Karpas-422 (cell line): Measurements from ENCODE around the gene NRXN3. TPM values are rescaled to one million over a fixed set of nuclear protein-coding genes. Genes with fewer than 3 reads are reported as not detected.
A peak's percentile ranks its signal among the peaks of the same experiment; 100 is the strongest.

Experiments used
- DNase-seq: peaks from one replicate; pipeline ENCODE4 v3.0.0-alpha.2; 2015
- H2AFZ ChIP-seq: fragments of 200-600 bp; sonication (generic); 2 replicates; pipeline ENCODE4 v1.6.1; 2014; ENCODE audit warnings: antibody characterized with exemption, low read length, mixed read lengths
- H3K27ac ChIP-seq: fragments of 200-600 bp; sonication (generic); 2 replicates; pipeline ENCODE4 v1.5.1; 2014; ENCODE audit warnings: mild to moderate bottlenecking, low read length, moderate library complexity
- H3K27me3 ChIP-seq: fragments of 200-600 bp; sonication (generic); 2 replicates; pipeline ENCODE4 v1.6.1; 2014; ENCODE audit warnings: low read length, mixed read lengths
- H3K36me3 ChIP-seq: fragments of 200-600 bp; sonication (generic); 2 replicates; pipeline ENCODE4 v1.6.1; 2014; ENCODE audit warnings: low read length, mixed read lengths; ENCODE audit not compliant: insufficient read depth
- H3K4me1 ChIP-seq: fragments of 200-600 bp; sonication (generic); 2 replicates; pipeline ENCODE4 v1.6.1; 2014; ENCODE audit warnings: mild to moderate bottlenecking, low read length, mixed read lengths
- H3K4me2 ChIP-seq: fragments of 200-600 bp; sonication (generic); 2 replicates; pipeline ENCODE4 v1.6.1; 2014; ENCODE audit warnings: low read length, low read depth, mild to moderate bottlenecking; ENCODE audit not compliant: poor library complexity, severe bottlenecking
- H3K4me3 ChIP-seq: fragments of 200-600 bp; sonication (generic); 2 replicates; pipeline ENCODE4 v1.5.1; 2014; ENCODE audit warnings: mild to moderate bottlenecking, antibody characterized with exemption, low read length, mixed read lengths
- H3K79me2 ChIP-seq: fragments of 200-600 bp; sonication (generic); 2 replicates; pipeline ENCODE4 v1.6.1; 2014; ENCODE audit warnings: mild to moderate bottlenecking, low read length, mixed read lengths
- H3K9ac ChIP-seq: fragments of 200-600 bp; sonication (generic); 2 replicates; pipeline ENCODE4 v1.6.0; 2014; ENCODE audit warnings: low read length
- H3K9me2 ChIP-seq: fragments of 200-600 bp; sonication (generic), shearing (Covaris generic); replicated peaks from 2 replicates; pipeline ENCODE4 v1.6.0; 2014; ENCODE audit warnings: mild to moderate bottlenecking, low read length, moderate library complexity; ENCODE audit not compliant: insufficient read depth
- H3K9me3 ChIP-seq: fragments of 300-700, 200-600 bp; sonication (generic); 2 replicates; pipeline ENCODE4 v1.6.1; 2014; ENCODE audit warnings: low read length, mixed read lengths
- H4K20me1 ChIP-seq: fragments of 200-600 bp; sonication (generic); 2 replicates; pipeline ENCODE4 v1.6.1; 2014; ENCODE audit warnings: mild to moderate bottlenecking, antibody characterized with exemption, low read length, low read depth; ENCODE audit not compliant: insufficient read depth
- total RNA-seq: library from RNA; depleted of rRNA; stranded (reverse); fragments of >200 nt; shearing (Covaris generic); gene quantifications from 2 replicates; pipeline ENCODE4 v1.2.3, GENCODE V29; 2014; ENCODE audit warnings: low replicate concordance

NRXN3 gene
- total RNA-seq, 1 experiment from 2014 or later, result not detected

DNA sequence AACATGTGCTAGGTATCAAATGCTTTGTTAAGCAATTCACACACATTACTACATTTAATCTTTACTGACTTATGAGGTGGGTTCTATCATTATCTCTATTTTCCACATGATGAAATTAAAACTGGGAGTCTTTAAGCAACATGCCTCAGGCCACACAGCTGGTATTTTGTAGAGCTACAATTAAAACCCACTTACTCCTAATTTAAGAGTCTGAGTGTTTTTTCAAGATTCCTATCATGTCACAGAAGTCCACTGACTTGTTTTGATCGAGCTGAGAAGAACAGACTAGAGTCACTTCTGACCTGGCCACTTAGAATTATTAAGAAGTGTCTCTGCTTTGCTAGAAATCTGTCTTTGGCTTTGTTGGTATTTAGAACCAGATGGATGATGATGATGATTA is 670.7 kb downstream of the NRXN3 start:
- Histone ChIP-seq H3K4me2 (no peak overlapping the region), H3K27me3 (no peaks in the 10 kb centered on the region), H3K9me2 (no peaks in the 10 kb centered on the region), H2AFZ (no peak overlapping the region), H3K79me2 (no peaks in the 10 kb centered on the region), H3K9me3 (no peaks in the 10 kb centered on the region), H3K4me1 (no peaks in the 10 kb centered on the region), H3K36me3 (no peaks in the 10 kb centered on the region), H4K20me1 (no peaks in the 10 kb centered on the region), H3K27ac (no peak overlapping the region), H3K9ac (no peak overlapping the region), H3K4me3 (no peak overlapping the region)
- no peak for DNase-seq

DNA sequence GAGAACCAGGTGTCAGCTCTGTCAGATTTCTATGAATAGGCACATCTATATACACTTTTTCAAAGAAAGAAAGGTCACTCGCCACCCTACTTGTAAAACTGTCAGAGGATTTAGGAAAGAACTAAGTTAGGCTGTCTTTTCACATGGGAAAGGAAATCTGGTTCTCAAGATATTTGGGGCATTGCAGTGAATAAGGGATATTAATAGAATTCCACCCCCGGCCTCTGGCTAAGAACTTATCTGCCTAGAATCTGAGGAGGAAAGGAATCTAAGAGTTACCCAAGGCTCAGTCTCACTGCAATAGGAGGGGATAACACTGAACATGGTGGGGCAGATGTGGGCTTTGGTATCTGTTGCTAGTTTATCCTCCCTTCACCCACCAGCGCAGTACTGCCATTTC is 677.6 kb downstream of the NRXN3 start:
- Histone ChIP-seq H3K27ac (no peak overlapping the region), H3K9ac (no peak overlapping the region), H3K4me2 (no peak overlapping the region), H3K27me3 (no peaks in the 10 kb centered on the region), H3K4me3 (no peak overlapping the region), H4K20me1 (no peaks in the 10 kb centered on the region), H3K36me3 (no peaks in the 10 kb centered on the region), H3K79me2 (no peaks in the 10 kb centered on the region), H3K9me3 (no peaks in the 10 kb centered on the region), H2AFZ (no peak overlapping the region), H3K4me1 (no peaks in the 10 kb centered on the region), H3K9me2 (no peaks in the 10 kb centered on the region)
- no peak for DNase-seq

DNA sequence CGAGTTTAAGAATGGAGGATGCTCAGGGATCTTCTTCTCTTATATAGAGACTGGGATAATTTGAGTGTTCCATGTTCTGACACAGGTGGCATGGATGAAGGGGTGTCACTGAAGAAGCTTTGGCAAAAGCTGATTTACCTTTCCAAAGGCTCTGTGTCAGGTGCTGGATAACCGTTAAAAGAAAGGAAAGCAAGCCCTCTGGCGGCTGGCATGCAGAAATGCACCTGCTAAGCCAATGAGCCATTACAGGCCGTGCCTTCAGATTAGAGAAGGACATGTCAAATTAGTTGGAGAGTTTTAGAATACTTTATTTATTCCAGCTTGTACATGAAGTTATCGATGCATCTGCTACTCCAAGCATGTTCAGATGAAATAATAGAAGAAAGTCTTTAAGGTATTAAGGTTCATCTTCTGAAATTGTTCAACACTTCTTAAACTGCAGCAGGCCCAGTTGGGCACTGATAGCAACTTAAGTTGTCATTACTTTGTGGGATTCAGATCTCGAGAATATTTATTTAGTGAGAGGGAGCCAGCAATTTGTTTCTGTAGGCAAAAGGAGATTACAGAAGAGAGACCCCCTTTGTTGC is 678.2 kb downstream of the NRXN3 start:
- no peaks in the 10 kb centered on the region for H3K9me3 ChIP-seq
- no peak overlapping the region for H3K27ac ChIP-seq
- H2AFZ ChIP-seq, result no peak overlapping the region
- no peaks in the 10 kb centered on the region for H3K79me2 ChIP-seq
- no peak overlapping the region for H3K4me3 ChIP-seq
- H3K4me1 ChIP-seq, result no peaks in the 10 kb centered on the region
- no peak overlapping the region for H3K9ac ChIP-seq
- H3K9me2 ChIP-seq, result no peaks in the 10 kb centered on the region
- no peaks in the 10 kb centered on the region for H3K27me3 ChIP-seq
- no peaks in the 10 kb centered on the region for H3K36me3 ChIP-seq
- DNase-seq, result peak; percentile 84
- no peak overlapping the region for H3K4me2 ChIP-seq
- no peaks in the 10 kb centered on the region for H4K20me1 ChIP-seq

DNA sequence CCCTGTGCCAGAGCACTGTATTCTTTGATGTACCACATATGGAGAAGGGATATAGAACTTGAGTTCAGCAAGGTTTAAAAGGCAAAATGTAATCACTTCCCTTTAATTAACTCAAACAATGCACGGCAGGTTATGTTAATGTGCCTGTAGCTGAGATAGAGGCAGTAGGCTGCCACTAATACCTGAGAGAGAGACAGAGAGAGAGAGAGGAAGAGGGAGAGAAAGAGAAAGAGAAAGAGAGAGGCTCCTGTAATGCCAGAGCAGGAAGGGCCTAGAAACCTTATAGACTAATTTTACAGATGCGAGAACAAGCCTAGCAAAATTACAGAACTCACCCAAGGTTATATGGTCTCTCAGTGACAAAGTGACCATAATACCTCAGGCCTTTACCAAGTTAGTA is 679.8 kb downstream of the NRXN3 start:
- no peak for DNase-seq
- H3K27me3 ChIP-seq, result no peaks in the 10 kb centered on the region
- H2AFZ ChIP-seq, result no peak overlapping the region
- no peak overlapping the region for H3K27ac ChIP-seq
- no peaks in the 10 kb centered on the region for H3K79me2 ChIP-seq
- H3K9me2 ChIP-seq, result no peaks in the 10 kb centered on the region
- no peaks in the 10 kb centered on the region for H3K4me1 ChIP-seq
- no peak overlapping the region for H3K4me3 ChIP-seq
- H3K36me3 ChIP-seq, result no peaks in the 10 kb centered on the region
- no peaks in the 10 kb centered on the region for H4K20me1 ChIP-seq
- no peak overlapping the region for H3K4me2 ChIP-seq
- H3K9ac ChIP-seq, result no peak overlapping the region
- no peaks in the 10 kb centered on the region for H3K9me3 ChIP-seq

DNA sequence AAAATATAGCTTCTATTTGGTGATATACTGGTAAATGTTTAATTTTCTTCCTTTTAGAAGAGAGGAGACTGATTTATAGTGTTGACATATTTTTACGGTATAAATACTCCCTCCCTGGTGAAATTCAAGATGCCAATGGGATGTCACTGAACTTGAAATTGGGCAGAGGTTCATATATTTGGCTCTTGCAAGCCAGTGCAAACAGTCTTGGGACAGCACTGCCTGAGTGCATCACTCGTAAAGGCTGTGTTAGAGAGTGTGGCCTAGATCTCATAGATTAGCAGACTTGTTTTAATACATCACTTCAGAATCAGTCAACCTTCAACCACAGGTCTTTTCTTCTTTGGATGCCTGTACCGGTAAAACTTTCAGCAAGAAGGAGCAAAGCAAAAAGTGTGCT is 681.0 kb downstream of the NRXN3 start:
- no peaks in the 10 kb centered on the region for H3K4me1 ChIP-seq
- no peaks in the 10 kb centered on the region for H4K20me1 ChIP-seq
- H3K9me2 ChIP-seq, result no peaks in the 10 kb centered on the region
- H3K27me3 ChIP-seq, result no peaks in the 10 kb centered on the region
- H3K9ac ChIP-seq, result no peak overlapping the region
- H3K9me3 ChIP-seq, result no peaks in the 10 kb centered on the region
- H3K36me3 ChIP-seq, result no peaks in the 10 kb centered on the region
- H2AFZ ChIP-seq, result no peak overlapping the region
- H3K27ac ChIP-seq, result no peak overlapping the region
- DNase-seq, result no peak
- no peak overlapping the region for H3K4me2 ChIP-seq
- H3K79me2 ChIP-seq, result no peaks in the 10 kb centered on the region
- no peak overlapping the region for H3K4me3 ChIP-seq

DNA sequence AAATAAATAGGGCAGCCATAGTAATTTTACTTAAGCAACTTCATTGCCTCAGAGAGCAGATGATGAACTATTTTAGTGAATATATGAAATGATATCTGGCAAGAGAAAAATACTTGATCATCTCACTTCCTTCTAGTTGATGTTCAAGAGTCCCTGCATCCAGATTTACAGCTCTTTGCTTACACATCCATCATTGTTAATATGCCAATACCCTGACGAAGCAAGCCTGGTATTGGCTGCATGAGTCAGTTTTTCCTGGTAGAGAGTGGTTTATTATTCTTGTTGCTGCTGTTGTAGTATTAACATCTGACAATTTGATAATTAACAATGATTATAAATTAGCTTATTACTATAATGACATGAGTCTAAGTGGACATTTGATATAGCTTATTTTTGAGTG is 681.9 kb downstream of the NRXN3 start:
- Histone ChIP-seq H3K27me3 (no peaks in the 10 kb centered on the region), H3K36me3 (no peaks in the 10 kb centered on the region), H3K9me2 (no peaks in the 10 kb centered on the region), H3K9me3 (no peaks in the 10 kb centered on the region), H3K9ac (no peak overlapping the region), H2AFZ (no peak overlapping the region), H3K4me2 (no peak overlapping the region), H3K4me1 (no peaks in the 10 kb centered on the region), H3K79me2 (no peaks in the 10 kb centered on the region), H3K27ac (no peak overlapping the region), H3K4me3 (no peak overlapping the region), H4K20me1 (no peaks in the 10 kb centered on the region)
- no peak for DNase-seq

DNA sequence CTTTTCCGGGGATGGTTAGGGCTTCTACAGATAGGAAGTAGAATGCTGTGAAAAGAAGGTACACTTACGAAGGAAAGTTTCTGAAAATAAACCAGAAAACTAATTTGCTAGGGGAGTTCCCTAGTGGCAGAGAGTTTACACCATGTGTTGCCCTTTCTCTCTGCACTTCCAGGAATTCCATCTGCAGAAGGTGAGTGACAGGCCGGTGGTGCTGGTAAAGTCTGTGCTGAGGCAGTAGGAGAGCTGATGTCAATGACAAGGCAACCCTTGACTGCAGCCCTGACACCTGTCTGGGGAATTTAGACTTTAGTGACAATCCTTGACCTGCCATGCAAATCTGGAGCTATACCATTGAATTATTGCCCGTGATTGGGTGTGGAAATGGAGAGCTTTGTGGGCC is 687.8 kb downstream of the NRXN3 start:
- no peak overlapping the region for H2AFZ ChIP-seq
- no peaks in the 10 kb centered on the region for H3K9me2 ChIP-seq
- no peak for DNase-seq
- H3K27me3 ChIP-seq, result no peaks in the 10 kb centered on the region
- H3K36me3 ChIP-seq, result no peaks in the 10 kb centered on the region
- no peak overlapping the region for H3K9ac ChIP-seq
- H3K9me3 ChIP-seq, result no peaks in the 10 kb centered on the region
- H4K20me1 ChIP-seq, result no peaks in the 10 kb centered on the region
- H3K79me2 ChIP-seq, result no peaks in the 10 kb centered on the region
- no peak overlapping the region for H3K4me3 ChIP-seq
- no peaks in the 10 kb centered on the region for H3K4me1 ChIP-seq
- H3K4me2 ChIP-seq, result no peak overlapping the region
- no peak overlapping the region for H3K27ac ChIP-seq

DNA sequence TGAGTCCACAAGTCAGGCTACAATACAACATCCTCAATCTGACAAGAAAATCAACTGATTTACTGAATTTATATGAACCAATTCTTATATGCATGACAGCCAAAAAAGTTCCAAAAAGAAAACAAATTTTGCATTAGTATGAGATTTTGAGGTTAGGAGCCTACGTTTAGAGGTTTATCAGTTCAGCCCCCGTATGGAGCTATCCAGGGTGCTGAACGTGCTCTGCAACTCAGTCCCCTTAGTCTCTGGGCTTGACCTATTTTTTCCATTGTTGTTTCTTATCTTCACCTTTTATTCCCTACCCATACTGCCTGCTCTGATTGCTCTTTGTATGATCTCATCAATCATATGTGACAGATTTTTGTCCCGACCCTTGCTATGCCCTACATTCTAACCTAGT is 693.0 kb downstream of the NRXN3 start:
- peak; percentile 83 for DNase-seq
- no peaks in the 10 kb centered on the region for H3K4me1 ChIP-seq
- no peaks in the 10 kb centered on the region for H3K9me2 ChIP-seq

DNA sequence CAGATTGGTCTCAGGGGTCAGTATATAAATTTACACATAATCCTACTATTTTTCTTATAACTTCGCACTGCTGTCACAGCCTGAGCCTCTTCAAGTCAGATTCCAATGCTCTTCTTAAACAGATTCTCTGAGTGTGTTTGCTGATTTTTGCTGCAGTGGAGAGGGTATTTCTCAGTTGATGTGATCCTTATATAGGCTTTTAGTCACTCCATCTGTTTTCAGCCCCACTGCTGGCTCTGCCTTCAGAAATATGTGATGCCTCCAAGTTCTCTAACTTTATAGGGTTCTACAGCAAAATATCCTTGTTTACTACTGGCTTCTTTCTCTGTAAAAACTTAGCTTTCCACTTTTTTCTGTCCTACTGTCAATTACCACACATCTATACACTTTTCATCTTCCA is 702.7 kb downstream of the NRXN3 start:
- H3K9ac ChIP-seq, result no peak overlapping the region

More for the DNA sequence above, 693.0 kb downstream of the NRXN3 start:
- Histone ChIP-seq H3K9me3 (no peaks in the 10 kb centered on the region), H2AFZ (no peak overlapping the region), H3K4me3 (no peak overlapping the region), H3K79me2 (no peaks in the 10 kb centered on the region), H3K9ac (no peak overlapping the region), H3K27me3 (no peaks in the 10 kb centered on the region), H4K20me1 (no peaks in the 10 kb centered on the region), H3K36me3 (no peaks in the 10 kb centered on the region), H3K27ac (no peak overlapping the region), H3K4me2 (no peak overlapping the region)

More for the DNA sequence above, 702.7 kb downstream of the NRXN3 start:
- H3K9me2 ChIP-seq, result no peaks in the 10 kb centered on the region
- H3K4me2 ChIP-seq, result no peak overlapping the region
- no peaks in the 10 kb centered on the region for H3K9me3 ChIP-seq
- 0 out of 2 replicates have a peak, but pooled peaks cover 4% of the 10 kb centered on the region for H3K27me3 ChIP-seq
- H2AFZ ChIP-seq, result no peak overlapping the region
- no peak for DNase-seq
- no peaks in the 10 kb centered on the region for H4K20me1 ChIP-seq
- no peaks in the 10 kb centered on the region for H3K79me2 ChIP-seq
- H3K36me3 ChIP-seq, result no peaks in the 10 kb centered on the region
- no peak overlapping the region for H3K4me3 ChIP-seq
- H3K4me1 ChIP-seq, result no peaks in the 10 kb centered on the region
- no peak overlapping the region for H3K27ac ChIP-seq
